ENCODE measurements around the gene INPP4A. TPM values are rescaled to one million over a fixed set of nuclear protein-coding genes. Genes with fewer than 3 reads are reported as not detected.

The INPP4A gene
- total RNA-seq, 4 donors from 2014 or later = 22.8 to 35.8 (median 25.4) TPM

GRCh38 chr2:98534761-98535160 is 90.1 kb downstream of the INPP4A start:
- intact Hi-C loops (cut with DNase I; ENCODE audit: low total_unique reads) = no loop called here
- TF ChIP-seq EP300 (IDR thresholded peaks at IDR 0.05; ENCODE audit: low read depth) (no peak), POLR2A (IDR thresholded peaks at IDR 0.05) (no peak), POLR2AphosphoS5 (IDR thresholded peaks at IDR 0.05) (no peak)
- TF ChIP-seq, protein P1, sequence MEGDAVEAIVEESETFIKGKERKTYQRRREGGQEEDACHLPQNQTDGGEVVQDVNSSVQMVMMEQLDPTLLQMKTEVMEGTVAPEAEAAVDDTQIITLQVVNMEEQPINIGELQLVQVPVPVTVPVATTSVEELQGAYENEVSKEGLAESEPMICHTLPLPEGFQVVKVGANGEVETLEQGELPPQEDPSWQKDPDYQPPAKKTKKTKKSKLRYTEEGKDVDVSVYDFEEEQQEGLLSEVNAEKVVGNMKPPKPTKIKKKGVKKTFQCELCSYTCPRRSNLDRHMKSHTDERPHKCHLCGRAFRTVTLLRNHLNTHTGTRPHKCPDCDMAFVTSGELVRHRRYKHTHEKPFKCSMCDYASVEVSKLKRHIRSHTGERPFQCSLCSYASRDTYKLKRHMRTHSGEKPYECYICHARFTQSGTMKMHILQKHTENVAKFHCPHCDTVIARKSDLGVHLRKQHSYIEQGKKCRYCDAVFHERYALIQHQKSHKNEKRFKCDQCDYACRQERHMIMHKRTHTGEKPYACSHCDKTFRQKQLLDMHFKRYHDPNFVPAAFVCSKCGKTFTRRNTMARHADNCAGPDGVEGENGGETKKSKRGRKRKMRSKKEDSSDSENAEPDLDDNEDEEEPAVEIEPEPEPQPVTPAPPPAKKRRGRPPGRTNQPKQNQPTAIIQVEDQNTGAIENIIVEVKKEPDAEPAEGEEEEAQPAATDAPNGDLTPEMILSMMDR (IDR thresholded peaks at IDR 0.05) = no peak
- Histone ChIP-seq H3K27ac (no peak overlapping the region), H3K4me3 (no peak overlapping the region), H3K9me3 (no peaks in the 10 kb centered on the region), H3K27me3 (no peaks in the 10 kb centered on the region), H3K4me1 (no peaks in the 10 kb centered on the region), H3K36me3 (peaks cover 0 to 17% (median 6%) of the 10 kb centered on the region in 4 donors)
- in situ Hi-C loops (cut with MboI; ENCODE audit: low pct_ligation_motif_present in 1 of 4, low pct_unique_long_range_greater_than_20kb in 1 of 4, low sequenced_read_pairs in 3 of 4) = loop anchor here in 1 of 4 donors (25.0 kb wide), 1 partner anchor 122 kb away; no protein-coding TSS in a partner anchor
- DNase-seq = no peak
- WGBS, 2 donors (ENCODE audit: low coverage in 1 of 2) = 94 to 99% methylated on average over 2 to 3 of the region's 3 CpGs

DNA sequence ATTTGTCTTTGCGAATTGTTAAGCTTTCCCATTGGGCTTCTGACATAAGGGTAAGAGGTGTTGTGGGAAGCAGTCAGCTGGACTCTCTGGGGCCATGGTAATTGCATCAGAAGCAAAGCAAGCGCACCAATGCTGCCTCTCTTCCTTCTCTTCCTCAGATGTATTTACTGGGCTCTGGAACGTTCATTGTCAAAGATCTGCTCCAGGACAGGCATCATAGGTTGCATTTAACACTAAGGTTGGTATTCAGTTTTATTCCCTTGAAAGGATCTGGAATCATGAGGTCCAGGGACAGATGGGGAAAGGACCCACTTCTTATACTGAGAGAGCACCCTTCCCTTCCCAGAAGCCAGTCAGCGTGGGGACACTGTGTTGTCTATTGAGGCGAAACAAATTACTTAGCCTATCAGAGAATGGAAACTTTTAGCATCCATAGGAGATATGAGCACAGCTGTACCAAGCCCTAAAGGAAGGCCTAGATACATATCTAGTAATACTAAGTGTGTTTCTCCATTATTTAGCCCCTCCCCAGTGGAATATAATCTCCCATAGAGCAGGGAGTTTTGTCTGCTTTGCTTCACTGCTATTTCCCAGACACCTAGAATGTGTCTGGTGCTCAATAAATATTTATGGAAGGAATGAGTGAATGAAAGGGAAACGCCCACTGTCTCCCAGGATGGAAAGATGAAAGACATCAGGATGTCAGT is 91.5 kb downstream of the INPP4A start:
- TF ChIP-seq, protein P1 (IDR thresholded peaks at IDR 0.05) = no peak
- no peak for TF ChIP-seq EP300 (IDR thresholded peaks at IDR 0.05; ENCODE audit: low read depth)
- no peaks in the 10 kb centered on the region for H3K9me3 ChIP-seq
- no peaks in the 10 kb centered on the region for H3K4me1 ChIP-seq
- no peaks in the 10 kb centered on the region for H3K27me3 ChIP-seq
- no peak overlapping the region for H3K27ac ChIP-seq
- intact Hi-C loops (cut with DNase I; ENCODE audit: low total_unique reads) (no loop called here), in situ Hi-C loops (cut with MboI; ENCODE audit: low pct_ligation_motif_present in 1 of 4, low pct_unique_long_range_greater_than_20kb in 1 of 4, low sequenced_read_pairs in 3 of 4) (loop anchor here in 1 of 4 donors (25.0 kb wide), 1 partner anchor 124 kb away; no protein-coding TSS in a partner anchor)
- peaks cover 0 to 19% (median 6%) of the 10 kb centered on the region in 4 donors for H3K36me3 ChIP-seq
- H3K4me3 ChIP-seq = no peak overlapping the region
- 85 to 92% methylated on average over 6 of the region's 6 CpGs for WGBS, 2 donors (ENCODE audit: low coverage in 1 of 2)
- no peak for DNase-seq

DNA sequence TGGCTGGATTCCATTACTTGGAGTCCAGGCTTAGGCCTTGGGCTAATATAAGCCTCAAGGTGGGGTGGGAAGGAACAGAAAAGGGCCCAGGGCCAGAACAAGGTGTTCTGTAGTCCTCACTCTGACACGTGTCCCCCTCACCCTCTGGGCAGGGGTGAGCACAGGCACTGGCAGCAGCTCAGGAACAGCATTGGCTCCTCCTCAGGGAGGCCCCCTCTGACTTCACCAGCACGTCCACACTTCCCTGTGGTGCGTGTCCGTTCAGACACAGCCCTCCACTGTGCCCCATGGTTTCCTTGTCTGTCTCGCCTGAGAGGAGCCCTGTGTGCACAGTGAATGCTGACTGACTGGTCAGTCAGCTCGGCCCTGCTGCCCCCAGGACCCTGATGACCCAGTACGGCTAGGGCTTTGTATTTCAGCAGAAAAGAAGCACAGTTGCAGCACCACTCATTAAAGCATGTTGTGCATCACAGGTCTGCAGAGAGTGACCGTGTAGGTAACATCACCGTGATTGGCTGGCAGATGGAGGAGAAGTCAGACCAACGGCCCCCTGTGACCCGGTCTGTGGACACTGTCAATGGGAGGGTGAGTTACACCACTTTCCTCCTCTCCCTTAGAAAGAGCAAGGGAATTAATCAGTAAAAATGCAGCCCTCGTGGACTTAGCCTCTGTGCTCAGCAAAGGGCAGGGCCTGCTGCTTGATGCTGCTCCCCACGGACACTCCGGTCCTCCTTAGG is 92.9 kb downstream of the INPP4A start:
- Histone ChIP-seq H3K27me3 (no peaks in the 10 kb centered on the region), H3K4me3 (no peak overlapping the region), H3K27ac (no peak overlapping the region), H3K4me1 (no peaks in the 10 kb centered on the region), H3K36me3 (peaks cover 0 to 19% (median 6%) of the 10 kb centered on the region in 4 donors), H3K9me3 (no peaks in the 10 kb centered on the region)
- WGBS, 2 donors (ENCODE audit: low coverage in 1 of 2) = 75 to 90% methylated on average over 1 to 14 of the region's 14 CpGs
- TF ChIP-seq POLR2AphosphoS5 (IDR thresholded peaks at IDR 0.05) (no peak), EP300 (IDR thresholded peaks at IDR 0.05; ENCODE audit: low read depth) (no peak), POLR2A (IDR thresholded peaks at IDR 0.05) (no peak)
- TF ChIP-seq, protein P1 (IDR thresholded peaks at IDR 0.05) = no peak
- no peak for DNase-seq
- in situ Hi-C loops (cut with MboI; ENCODE audit: low pct_ligation_motif_present in 1 of 4, low pct_unique_long_range_greater_than_20kb in 1 of 4, low sequenced_read_pairs in 3 of 4) (loop anchor here in 1 of 4 donors (25.0 kb wide), 1 partner anchor 125 kb away; no protein-coding TSS in a partner anchor), intact Hi-C loops (cut with DNase I; ENCODE audit: low total_unique reads) (no loop called here)

GRCh38 chr2:98538280-98539041 is 93.8 kb downstream of the INPP4A start:
- Histone ChIP-seq H3K36me3 (peaks cover 0 to 19% (median 8%) of the 10 kb centered on the region in 4 donors), H3K4me1 (no peaks in the 10 kb centered on the region), H3K27me3 (no peaks in the 10 kb centered on the region), H3K9me3 (no peaks in the 10 kb centered on the region), H3K27ac (no peak overlapping the region), H3K4me3 (no peak overlapping the region)
- in situ Hi-C loops (cut with MboI; ENCODE audit: low pct_ligation_motif_present in 1 of 4, low pct_unique_long_range_greater_than_20kb in 1 of 4, low sequenced_read_pairs in 3 of 4) (loop anchor here in 1 of 4 donors (25.0 kb wide), 1 partner anchor 126 kb away; no protein-coding TSS in a partner anchor), intact Hi-C loops (cut with DNase I; ENCODE audit: low total_unique reads) (no loop called here)
- no peak for DNase-seq
- TF ChIP-seq EP300 (IDR thresholded peaks at IDR 0.05; ENCODE audit: low read depth) (no peak), POLR2AphosphoS5 (IDR thresholded peaks at IDR 0.05) (no peak), POLR2A (IDR thresholded peaks at IDR 0.05) (no peak)
- TF ChIP-seq, protein P1 (IDR thresholded peaks at IDR 0.05) = no peak
- WGBS, 2 donors (ENCODE audit: low coverage in 1 of 2) = 89 to 93% methylated on average over 11 of the region's 11 CpGs
